Stomach (tissue), 9 donors: ENCODE data around the gene TPH1. TPM values are rescaled to one million over a fixed set of nuclear protein-coding genes. Genes with fewer than 3 reads are reported as not detected.

ENCODE experiments used
- DNase-seq, 2 donors: peaks; one replicate each; pipeline versions ENCODE4 v3.0.0 to v3.0.0-alpha.2; 2013 to 2019
- H3K27ac ChIP-seq, 5 donors: fragments of 200-600 bp in 4 of 5; sonication (generic) in 4 of 5; one replicate each; pipeline ENCODE4 v1.5.1; 2013 to 2019; ENCODE audit warnings: mild to moderate bottlenecking in 1 of 5, moderate library complexity in 1 of 5
- H3K27me3 ChIP-seq, 3 donors: fragments of 200-600 bp; sonication (generic); one replicate each; pipeline ENCODE4 v1.5.1; 2017 to 2019; ENCODE audit warnings: mixed run types in 1 of 3
- H3K36me3 ChIP-seq, 4 donors: fragments of 200-600 bp; sonication (generic); 1 replicate in 3 of 4; 2 replicates in 1 of 4; pipeline ENCODE4 v1.5.1; 2016 to 2019
- H3K4me1 ChIP-seq, 4 donors: fragments of 200-600 bp; sonication (generic); one replicate each; pipeline ENCODE4 v1.5.1; 2016 to 2019
- H3K4me3 ChIP-seq, 4 donors: fragments of 200-600 bp; sonication (generic) in 3 of 4; one replicate each; pipeline ENCODE4 v1.5.1; 2016 to 2019; ENCODE audit warnings: mild to moderate bottlenecking in 1 of 4
- H3K9me3 ChIP-seq, 4 donors: fragments of 200-600 bp; sonication (generic); one replicate each; pipeline ENCODE4 v1.5.1; 2016 to 2019
- CTCF ChIP-seq, 7 experiments: fragments of 450-650 bp in 4 of 7; fragments of 200-600 bp in 3 of 7; sonication (generic) in 3 of 7; IDR thresholded peaks; one replicate each; pipeline ENCODE4 v1.5.1; 2016 to 2019; ENCODE audit warnings: antibody characterized with exemption in 7 of 7, control low read depth in 2 of 7, mild to moderate bottlenecking in 1 of 7
- EP300 ChIP-seq: sonication (generic); formaldehyde crosslinking; IDR thresholded peaks from one replicate; pipeline ENCODE4 v1.6.1; 2017; ENCODE audit warnings: antibody characterized with exemption
- POLR2A ChIP-seq, 4 donors: fragments of 450-650 bp; IDR thresholded peaks; one replicate each; pipeline ENCODE4 v1.6.1; 2016; ENCODE audit warnings: antibody characterized with exemption in 4 of 4, control low read depth in 2 of 4, mild to moderate bottlenecking in 1 of 4, moderate library complexity in 1 of 4
- POLR2AphosphoS5 ChIP-seq, 3 donors: sonication (generic); formaldehyde crosslinking; IDR thresholded peaks; one replicate each; pipeline ENCODE4 v1.6.1; 2016; ENCODE audit warnings: antibody characterized with exemption in 3 of 3
- WGBS, 5 donors: extraction: QIAGEN DNeasy Blood & Tissue Kit in 3 of 5; methylation state at CpG; one replicate each; pipeline versions ENCODE4 v1.1.5 to v1.1.7; 2013 to 2018; 5-methylcytosine and 5-hydroxymethylcytosine counted together
- intact Hi-C: fragments of 100-400 bp; cut with DNase I; formaldehyde crosslinking; loops from one replicate; pipeline ENCODE4 v1.15.1; 2023; ENCODE audit warnings: low total_unique reads
- polyA plus RNA-seq, 3 donors: library from polyadenylated mRNA; stranded (reverse); fragments of 200-250 nt; gene quantifications; one replicate each; pipeline ENCODE4 v1.2.3, GENCODE V29; 2013
- total RNA-seq, 5 donors: library from RNA; depleted of rRNA; stranded (reverse); fragments of >200 nt; gene quantifications; one replicate each; pipeline versions ENCODE4 v1.1.0 to v1.2.3, GENCODE V29; 2014 to 2016
- donor health status: healthy with polysubstance abuse.
- donor health status: Bipolar disorder and iron deficiency.
- donor health status: healthy.

Gene TPH1
- total and polyA plus RNA-seq, 8 donors: 0.75 to 23.1 (median 3.1) TPM; not detected in 1

GRCh38 chr11:18012122-18012905, 33.8 kb downstream of the TPH1 start:
- intact Hi-C loops: loop anchor here (10.0 kb wide), 1 partner anchor 92 kb away; the partner anchor contains the start of gene SAAL1
- Histone ChIP-seq H3K36me3 (peaks cover 0 to 6% (median 0%) of the 10 kb centered on the region in 4 donors), H3K4me1 (peaks cover 0 to 18% (median 17%) of the 10 kb centered on the region in 4 donors), H3K4me3 (peak overlapping the region; percentile 65 to 79 (median 70)), H3K9me3 (no peaks in the 10 kb centered on the region), H3K27ac (peak overlapping the region; percentile 82 to 91 (median 89)), H3K27me3 (no peaks in the 10 kb centered on the region)
- 6 to 20% (median 7%) methylated on average over 13 to 46 of the region's 46 CpGs for WGBS, 5 donors
- peak; percentile 27 to 56 for DNase-seq
- TF ChIP-seq CTCF (IDR thresholded peaks at IDR 0.05) (no peak), EP300 (no peak), POLR2A (IDR thresholded peaks at IDR 0.05) (no peak), POLR2AphosphoS5 (IDR thresholded peaks at IDR 0.05) (no peak)

GRCh38 chr11:18011633-18012032, 34.4 kb downstream of the TPH1 start:
- Histone ChIP-seq H3K4me3 (peak overlapping the region in 3 of 4 donors; percentile 65 to 73 (median 68)), H3K36me3 (peaks cover 0 to 13% (median 5%) of the 10 kb centered on the region in 4 donors), H3K9me3 (no peaks in the 10 kb centered on the region), H3K4me1 (peaks cover 0 to 18% (median 17%) of the 10 kb centered on the region in 4 donors), H3K27ac (peak overlapping the region in 1 of 5 donors; percentile 90), H3K27me3 (no peaks in the 10 kb centered on the region)
- no peak for DNase-seq
- TF ChIP-seq CTCF (IDR thresholded peaks at IDR 0.05) (no peak), EP300 (no peak), POLR2A (IDR thresholded peaks at IDR 0.05) (no peak), POLR2AphosphoS5 (IDR thresholded peaks at IDR 0.05) (no peak)
- WGBS, 5 donors: 68 to 87% (median 72%) methylated on average over 8 of the region's 8 CpGs
- intact Hi-C loops: loop anchor here (10.0 kb wide), 1 partner anchor 93 kb away; the partner anchor contains the start of gene SAAL1

GRCh38 chr11:18010977-18011586, 35.0 kb downstream of the TPH1 start:
- H3K4me1 ChIP-seq: peaks cover 0 to 18% (median 17%) of the 10 kb centered on the region in 4 donors
- peaks cover 5 to 18% (median 10%) of the 10 kb centered on the region in 4 donors for H3K36me3 ChIP-seq
- H3K27ac ChIP-seq: peak overlapping the region in 1 of 5 donors; percentile 90
- H3K9me3 ChIP-seq: no peaks in the 10 kb centered on the region
- TF ChIP-seq POLR2A (IDR thresholded peaks at IDR 0.05): no peak
- H3K4me3 ChIP-seq: no peak overlapping the region
- no peaks in the 10 kb centered on the region for H3K27me3 ChIP-seq
- no peak for DNase-seq
- intact Hi-C loops: loop anchor here (10.0 kb wide), 1 partner anchor 94 kb away; the partner anchor contains the start of gene SAAL1
- WGBS, 5 donors: 86 to 92% (median 88%) methylated on average over 10 of the region's 10 CpGs

GRCh38 chr11:18010121-18010670, 35.9 kb downstream of the TPH1 start:
- no peak overlapping the region for H3K27ac ChIP-seq
- H3K27me3 ChIP-seq: no peaks in the 10 kb centered on the region
- no peak overlapping the region for H3K4me3 ChIP-seq
- H3K36me3 ChIP-seq: peaks cover 7 to 27% (median 19%) of the 10 kb centered on the region in 4 donors
- intact Hi-C loops: loop anchor here (10.0 kb wide), 1 partner anchor 95 kb away; the partner anchor contains the start of gene SAAL1
- DNase-seq: no peak
- H3K4me1 ChIP-seq: peaks cover 0 to 18% (median 17%) of the 10 kb centered on the region in 4 donors
- TF ChIP-seq POLR2A (IDR thresholded peaks at IDR 0.05) (no peak), EP300 (no peak), CTCF (IDR thresholded peaks at IDR 0.05) (no peak), POLR2AphosphoS5 (IDR thresholded peaks at IDR 0.05) (no peak)
- H3K9me3 ChIP-seq: no peaks in the 10 kb centered on the region
